Endothelial cell of umbilical vein (primary cell): ENCODE results near the gene IL25. TPM values are rescaled to one million over a fixed set of nuclear protein-coding genes. Genes with fewer than 3 reads are reported as not detected.

Source experiments
- BruUV-seq: library from RNA; stranded (reverse); fragments of 400-500 nt; replicated peaks from 2 replicates; lab custom pipeline; 2021; lab: Mats Ljungman, UMichigan
- CTCF ChIA-PET: fragments of 300-600, 350-600 bp; sonication (Branson Sonifier 250); formaldehyde crosslinking; loops from one replicate; lab custom pipeline; 2021; ENCODE audit warnings: antibody characterized with exemption, inconsistent platforms; lab: Charles Lee
- POLR2A ChIA-PET: fragments of 300-600, 350-600 bp; sonication (Branson Sonifier 250); formaldehyde crosslinking; loops from one replicate; lab custom pipeline; 2021; ENCODE audit warnings: antibody characterized with exemption, inconsistent platforms; lab: Charles Lee
- DNase-seq: peaks from one replicate; pipeline ENCODE4 v3.0.0-alpha.2; 2011; ENCODE audit warnings: low read depth, low spot score
- FAIRE-seq: peaks from 2 replicates; lab custom pipeline; 2011; peaks lifted over from hg19 to GRCh38; lab: Jason Lieb, UNC
- H2AFZ ChIP-seq: 2 replicates; pipeline ENCODE4 v1.6.0; 2012; ENCODE audit warnings: low read depth, low read length, control low read depth, inconsistent platforms
- H3K27ac ChIP-seq: 2 replicates; pipeline ENCODE4 v1.5.1; 2011; ENCODE audit warnings: low read depth, mild to moderate bottlenecking, control low read depth, low read length, moderate library complexity; ENCODE audit not compliant: insufficient read depth
- H3K27me3 ChIP-seq, 2 experiments: 2 replicates each; pipeline versions ENCODE4 v1.6.0 to v1.6.1; 2011; ENCODE audit warnings: low read length in 2 of 2, mixed read lengths in 1 of 2; ENCODE audit not compliant: control insufficient read depth in 2 of 2, insufficient read depth in 2 of 2
- H3K36me3 ChIP-seq, 2 experiments: 2 replicates in 1 of 2; 3 replicates in 1 of 2; pipeline ENCODE4 v1.5.1; 2011; ENCODE audit warnings: low read length in 2 of 2, mild to moderate bottlenecking in 1 of 2, moderate library complexity in 1 of 2; ENCODE audit not compliant: control insufficient read depth in 2 of 2, insufficient read depth in 2 of 2; ENCODE audit errors: extremely low read depth in 1 of 2
- H3K4me1 ChIP-seq: 3 replicates; pipeline ENCODE4 v1.5.1; 2011; ENCODE audit warnings: mild to moderate bottlenecking, low read length; ENCODE audit not compliant: control insufficient read depth, insufficient read depth; ENCODE audit errors: extremely low read depth
- H3K4me2 ChIP-seq: 2 replicates; pipeline ENCODE4 v1.6.1; 2011; ENCODE audit warnings: low read length, control low read depth, mixed read lengths; ENCODE audit not compliant: insufficient read depth
- H3K4me3 ChIP-seq, 3 experiments: fragments of 200-600 bp in 1 of 3; sonication (generic), shearing (Covaris generic) in 1 of 3; replicated peaks in 1 of 3; 2 replicates each; pipeline ENCODE4 v1.5.1; 2011 to 2016; ENCODE audit warnings: control low read depth in 3 of 3, low read length in 3 of 3, mild to moderate bottlenecking in 2 of 3, inconsistent platforms in 1 of 3, low read depth in 1 of 3, moderate library complexity in 1 of 3; ENCODE audit not compliant: insufficient read depth in 1 of 3
- H3K79me2 ChIP-seq: 2 replicates; pipeline ENCODE4 v1.6.0; 2012; ENCODE audit warnings: low read length, inconsistent platforms; ENCODE audit not compliant: control insufficient read depth, insufficient read depth
- H3K9ac ChIP-seq: replicated peaks from 2 replicates; pipeline ENCODE3; 2011; ENCODE audit warnings: low read length, control low read depth; ENCODE audit not compliant: insufficient read depth; ENCODE audit errors: extremely low read depth
- H3K9me1 ChIP-seq: replicated peaks from 3 replicates; pipeline ENCODE4 v1.6.0; 2011; ENCODE audit warnings: mild to moderate bottlenecking, low read length; ENCODE audit not compliant: control insufficient read depth, insufficient read depth; ENCODE audit errors: extremely low read depth
- H3K9me3 ChIP-seq: replicated peaks from 2 replicates; pipeline ENCODE4 v1.5.1; 2012; ENCODE audit warnings: low read length, inconsistent platforms; ENCODE audit not compliant: control insufficient read depth, insufficient read depth
- H4K20me1 ChIP-seq: replicated peaks from 2 replicates; pipeline ENCODE3; 2011; ENCODE audit warnings: mild to moderate bottlenecking, low read length; ENCODE audit not compliant: control insufficient read depth, insufficient read depth; ENCODE audit errors: extremely low read depth
- EZH2 ChIP-seq: IDR thresholded peaks from 2 replicates; pipeline ENCODE4 v1.6.1; 2012; ENCODE audit warnings: borderline replicate concordance, low read depth, mild to moderate bottlenecking, moderate library complexity, low read length, inconsistent platforms; ENCODE audit not compliant: severe bottlenecking
- FOS ChIP-seq: IDR thresholded peaks from 2 replicates; pipeline ENCODE4 v1.6.1; 2011; ENCODE audit warnings: mild to moderate bottlenecking, low read length, moderate library complexity, borderline replicate concordance; ENCODE audit not compliant: insufficient read depth
- GATA2 ChIP-seq: IDR thresholded peaks from 2 replicates; pipeline ENCODE4 v1.7.0; 2011; ENCODE audit warnings: low read depth, mild to moderate bottlenecking, moderate library complexity, mixed read lengths, low read length; ENCODE audit not compliant: insufficient read length, insufficient read depth
- JUN ChIP-seq: IDR thresholded peaks from 2 replicates; pipeline ENCODE4 v1.6.1; 2011; ENCODE audit warnings: borderline replicate concordance, low read depth; ENCODE audit not compliant: insufficient read length, insufficient read depth
- MYC ChIP-seq: IDR thresholded peaks from one replicate; pipeline ENCODE4 v1.6.1; 2011; ENCODE audit warnings: mild to moderate bottlenecking, low read depth, low read length
- POLR2A ChIP-seq: IDR thresholded peaks from 2 replicates; pipeline ENCODE4 v1.6.1; 2012; ENCODE audit warnings: low read depth, mild to moderate bottlenecking, control low read depth, low read length
- POLR2AphosphoS5 ChIP-seq: IDR thresholded peaks from 2 replicates; pipeline ENCODE4 v1.6.1; 2012; ENCODE audit warnings: low read depth, mild to moderate bottlenecking, control low read depth, low read length, moderate library complexity; ENCODE audit not compliant: insufficient read depth
- dilution Hi-C: fragments of 300-500 bp; cut with MboI; formaldehyde crosslinking; loops from one replicate; pipeline ENCODE4 v1.15.0; 2019; ENCODE audit warnings: low sequenced_read_pairs; ENCODE audit not compliant: extremely low pct_ligation_motif_present
- intact Hi-C: fragments of 100-400 bp; cut with micrococcal nuclease; formaldehyde crosslinking; loops from one replicate; pipeline ENCODE4 v1.10.0; 2022
- polyA plus RNA-seq, 4 experiments: library from polyadenylated mRNA; depleted of rRNA in 3 of 4; stranded (reverse) in 3 of 4; unstranded in 1 of 4; fragments of >200 nt; gene quantifications; 2 replicates each; pipeline versions ENCODE4 v1.2.1 to v1.2.3, GENCODE V29; 2011 to 2012; ENCODE audit warnings: missing spikeins in 1 of 4
- total RNA-seq: library from RNA; stranded (reverse); gene quantifications from 2 replicates; pipeline ENCODE4 v1.2.3, GENCODE V29; 2021
- TF ChIP-seq, protein P1 (sequence below), 2 donors: IDR thresholded peaks; 1 replicate in 1 of 2; 2 replicates in 1 of 2; pipeline ENCODE4 v1.5.1; 2011; ENCODE audit warnings: low read length in 2 of 2, mild to moderate bottlenecking in 2 of 2, moderate library complexity in 2 of 2, control low read depth in 1 of 2, inconsistent platforms in 1 of 2, low read depth in 1 of 2; ENCODE audit not compliant: insufficient read depth in 1 of 2; ENCODE audit errors: extremely low read depth in 1 of 2
- TF ChIP-seq, protein P2 (sequence below): IDR thresholded peaks from 2 replicates; pipeline ENCODE4 v1.6.1; 2011; ENCODE audit not compliant: insufficient read depth, insufficient read length

The IL25 gene
- total and polyA plus RNA-seq, 2 donors (not counting 3 experiments of a cell fraction or from before 2014, with no cell fraction given): not detected

DNA sequence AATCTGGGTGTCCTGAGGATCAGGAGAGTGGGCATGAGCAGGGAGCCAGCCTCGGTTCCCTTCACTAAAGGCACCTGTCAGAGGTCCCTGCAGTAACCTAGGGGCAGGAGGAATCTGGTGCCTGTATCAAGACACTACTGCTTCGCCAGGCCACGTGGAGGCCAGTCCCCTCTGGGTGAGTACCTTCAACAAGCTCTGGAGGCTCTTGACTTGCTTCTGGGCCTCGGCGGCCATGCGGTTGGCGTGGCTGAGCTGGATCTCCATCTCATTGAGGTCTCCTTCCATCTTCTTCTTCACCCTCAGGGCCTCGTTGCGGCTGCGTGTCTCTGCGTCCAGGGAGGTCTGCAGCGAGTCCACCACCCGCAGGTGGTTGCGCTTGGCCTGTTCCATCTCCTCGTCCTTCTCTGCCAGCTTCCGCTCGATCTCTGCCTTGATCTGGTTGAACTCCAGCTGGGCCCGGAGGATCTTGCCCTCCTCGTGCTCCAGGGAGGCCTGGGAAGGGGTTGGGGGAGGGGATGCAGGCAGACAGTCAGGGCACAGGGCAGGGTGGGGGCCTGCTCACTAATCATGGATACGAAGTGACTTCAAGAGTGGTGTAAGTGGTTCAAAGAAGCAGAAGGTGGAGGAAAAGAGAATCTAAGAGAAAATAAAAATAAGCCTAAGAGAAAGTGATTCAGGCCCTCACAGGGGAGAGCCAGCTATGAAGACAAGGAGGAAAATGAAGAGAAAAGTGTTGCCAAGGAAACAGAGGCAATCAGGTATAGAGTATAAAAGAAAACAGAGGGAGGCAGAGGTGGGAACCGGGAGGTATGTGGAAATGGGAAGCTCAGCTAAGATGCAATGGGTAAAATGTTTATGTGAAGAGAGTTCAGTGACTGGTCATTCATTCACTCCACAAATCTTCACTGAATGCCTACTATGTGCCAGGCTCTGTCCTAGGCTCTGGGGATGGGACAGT is 43.5 kb downstream of the IL25 start:
- intact Hi-C loops: no loop called here
- POLR2A ChIA-PET: no interaction called here
- TF ChIP-seq GATA2: no peak
- TF ChIP-seq JUN: no peak
- TF ChIP-seq FOS: no peak
- TF ChIP-seq, protein P1, sequence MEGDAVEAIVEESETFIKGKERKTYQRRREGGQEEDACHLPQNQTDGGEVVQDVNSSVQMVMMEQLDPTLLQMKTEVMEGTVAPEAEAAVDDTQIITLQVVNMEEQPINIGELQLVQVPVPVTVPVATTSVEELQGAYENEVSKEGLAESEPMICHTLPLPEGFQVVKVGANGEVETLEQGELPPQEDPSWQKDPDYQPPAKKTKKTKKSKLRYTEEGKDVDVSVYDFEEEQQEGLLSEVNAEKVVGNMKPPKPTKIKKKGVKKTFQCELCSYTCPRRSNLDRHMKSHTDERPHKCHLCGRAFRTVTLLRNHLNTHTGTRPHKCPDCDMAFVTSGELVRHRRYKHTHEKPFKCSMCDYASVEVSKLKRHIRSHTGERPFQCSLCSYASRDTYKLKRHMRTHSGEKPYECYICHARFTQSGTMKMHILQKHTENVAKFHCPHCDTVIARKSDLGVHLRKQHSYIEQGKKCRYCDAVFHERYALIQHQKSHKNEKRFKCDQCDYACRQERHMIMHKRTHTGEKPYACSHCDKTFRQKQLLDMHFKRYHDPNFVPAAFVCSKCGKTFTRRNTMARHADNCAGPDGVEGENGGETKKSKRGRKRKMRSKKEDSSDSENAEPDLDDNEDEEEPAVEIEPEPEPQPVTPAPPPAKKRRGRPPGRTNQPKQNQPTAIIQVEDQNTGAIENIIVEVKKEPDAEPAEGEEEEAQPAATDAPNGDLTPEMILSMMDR (IDR thresholded peaks at IDR 0.05; ENCODE audit: extremely low read depth in 1 of 2, insufficient read depth in 1 of 2, low read depth in 1 of 2, low read length in 2 of 2): no peak
- no peak for TF ChIP-seq EZH2
- TF ChIP-seq, protein P2, sequence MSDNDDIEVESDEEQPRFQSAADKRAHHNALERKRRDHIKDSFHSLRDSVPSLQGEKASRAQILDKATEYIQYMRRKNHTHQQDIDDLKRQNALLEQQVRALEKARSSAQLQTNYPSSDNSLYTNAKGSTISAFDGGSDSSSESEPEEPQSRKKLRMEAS: no peak
- no peak for TF ChIP-seq POLR2AphosphoS5
- TF ChIP-seq POLR2A: no peak
- TF ChIP-seq MYC: no peak
- BruUV-seq: no TSS peak
- no peak overlapping the region for H3K27ac ChIP-seq
- H3K9me3 ChIP-seq: no peaks in the 10 kb centered on the region
- no peaks in the 10 kb centered on the region for H3K4me1 ChIP-seq
- H3K9ac ChIP-seq: no peak overlapping the region
- DNase-seq (no peak), FAIRE-seq (no peak)
- H2AFZ ChIP-seq: no peak overlapping the region
- no peak overlapping the region for H3K4me3 ChIP-seq
- no peaks in the 10 kb centered on the region for H3K9me1 ChIP-seq
- H4K20me1 ChIP-seq: no peaks in the 10 kb centered on the region
- H3K79me2 ChIP-seq: no peaks in the 10 kb centered on the region
- H3K36me3 ChIP-seq: no peaks in the 10 kb centered on the region
- dilution Hi-C loops: no loop called here
- H3K4me2 ChIP-seq: no peak overlapping the region
- CTCF ChIA-PET: no interaction called here
- no peaks in the 10 kb centered on the region for H3K27me3 ChIP-seq
